Measurements from ENCODE around the gene CAMK2D.

- TF ChIP-seq, protein P1, sequence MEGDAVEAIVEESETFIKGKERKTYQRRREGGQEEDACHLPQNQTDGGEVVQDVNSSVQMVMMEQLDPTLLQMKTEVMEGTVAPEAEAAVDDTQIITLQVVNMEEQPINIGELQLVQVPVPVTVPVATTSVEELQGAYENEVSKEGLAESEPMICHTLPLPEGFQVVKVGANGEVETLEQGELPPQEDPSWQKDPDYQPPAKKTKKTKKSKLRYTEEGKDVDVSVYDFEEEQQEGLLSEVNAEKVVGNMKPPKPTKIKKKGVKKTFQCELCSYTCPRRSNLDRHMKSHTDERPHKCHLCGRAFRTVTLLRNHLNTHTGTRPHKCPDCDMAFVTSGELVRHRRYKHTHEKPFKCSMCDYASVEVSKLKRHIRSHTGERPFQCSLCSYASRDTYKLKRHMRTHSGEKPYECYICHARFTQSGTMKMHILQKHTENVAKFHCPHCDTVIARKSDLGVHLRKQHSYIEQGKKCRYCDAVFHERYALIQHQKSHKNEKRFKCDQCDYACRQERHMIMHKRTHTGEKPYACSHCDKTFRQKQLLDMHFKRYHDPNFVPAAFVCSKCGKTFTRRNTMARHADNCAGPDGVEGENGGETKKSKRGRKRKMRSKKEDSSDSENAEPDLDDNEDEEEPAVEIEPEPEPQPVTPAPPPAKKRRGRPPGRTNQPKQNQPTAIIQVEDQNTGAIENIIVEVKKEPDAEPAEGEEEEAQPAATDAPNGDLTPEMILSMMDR (IDR thresholded peaks at IDR 0.05; ENCODE audit: low read length) = no peak
- TF ChIP-seq EZH2 (optimal IDR thresholded peaks at IDR 0.05; ENCODE audit: low read depth, low read length) = no peak
These were observed 327.3 kb downstream of the CAMK2D start for GRCh38 chr4:113434247-113434587.
